GM18505 (cell line): Measurements from ENCODE around the gene AMDHD1.

Source experiments
- ATAC-seq: cut with Tn5 transposase; IDR thresholded peaks from one replicate; pipeline ENCODE4 v1.9.1; 2021; ENCODE audit not compliant: unreplicated experiment
- POLR2A ChIP-seq: IDR thresholded peaks from 4 replicates; pipeline ENCODE4 v1.6.1; 2011; ENCODE audit warnings: borderline replicate concordance; ENCODE audit not compliant: insufficient read depth, insufficient read length; ENCODE audit errors: extremely low read depth

AMDHD1 gene

DNA sequence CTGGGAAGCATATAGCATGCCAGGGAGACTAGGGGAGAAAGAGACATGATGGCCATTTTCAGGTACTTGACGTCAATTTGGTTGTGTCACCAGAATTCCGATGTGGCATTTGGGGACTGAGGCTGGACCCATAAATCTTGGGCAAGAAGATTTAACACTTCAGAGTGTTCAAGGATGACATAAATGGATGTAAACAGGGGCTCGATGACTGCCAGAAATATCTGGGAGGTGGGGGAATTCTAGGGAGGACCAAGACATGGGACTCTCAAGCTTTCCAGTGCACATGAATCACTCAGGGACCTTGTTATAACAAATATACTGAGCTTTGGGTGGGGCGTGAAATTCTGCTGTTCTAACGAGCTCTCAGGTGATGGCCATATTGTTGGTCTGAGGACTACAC, 35.2 kb downstream of the AMDHD1 start:
- ATAC-seq, result no peak
- TF ChIP-seq POLR2A, result no peak

DNA sequence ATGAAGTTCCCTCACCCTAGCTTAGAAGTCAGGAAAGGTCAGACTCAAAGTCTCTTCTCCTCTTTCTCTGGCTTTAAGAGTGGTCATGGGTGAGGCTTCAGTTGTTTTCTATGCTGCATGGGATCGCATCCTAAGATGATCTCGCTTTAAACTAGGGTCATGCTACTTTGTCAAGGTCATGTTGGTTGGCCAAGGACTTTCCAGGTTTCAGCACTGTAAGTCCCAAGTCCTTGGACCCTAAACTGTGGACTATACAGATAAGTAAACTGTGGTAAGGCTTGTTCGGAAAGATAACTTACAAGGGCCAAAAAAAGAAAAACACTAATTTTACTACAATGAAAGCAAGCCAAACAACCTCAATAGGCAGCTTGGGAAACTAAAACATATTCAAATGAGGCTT, 35.6 kb downstream of the AMDHD1 start:
- no peak for ATAC-seq
- TF ChIP-seq POLR2A, result no peak

- TF ChIP-seq POLR2A, result no peak
- no peak for ATAC-seq
Observed at GRCh38 chr12:95980437-95980836, 37.3 kb downstream of the AMDHD1 start.

DNA sequence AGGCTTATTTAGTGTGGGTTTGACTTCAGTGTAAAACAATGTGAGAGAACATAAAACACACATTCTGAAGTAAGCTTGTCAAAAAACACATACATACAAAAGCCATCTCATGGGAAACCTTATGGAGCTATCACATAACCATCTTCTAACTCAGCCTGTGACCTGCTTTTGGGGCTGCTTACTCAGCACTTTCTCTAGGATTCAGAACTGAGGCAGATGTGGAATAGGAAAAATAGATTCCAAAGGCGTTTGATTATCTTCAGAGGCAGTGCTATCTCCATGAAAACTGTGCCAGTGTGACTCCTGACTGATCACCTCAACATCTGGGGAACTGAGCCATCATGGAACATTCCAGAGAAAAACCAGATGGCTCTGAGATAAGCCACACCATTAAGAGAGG, 39.5 kb downstream of the AMDHD1 start:
- no peak for TF ChIP-seq POLR2A
- no peak for ATAC-seq

DNA sequence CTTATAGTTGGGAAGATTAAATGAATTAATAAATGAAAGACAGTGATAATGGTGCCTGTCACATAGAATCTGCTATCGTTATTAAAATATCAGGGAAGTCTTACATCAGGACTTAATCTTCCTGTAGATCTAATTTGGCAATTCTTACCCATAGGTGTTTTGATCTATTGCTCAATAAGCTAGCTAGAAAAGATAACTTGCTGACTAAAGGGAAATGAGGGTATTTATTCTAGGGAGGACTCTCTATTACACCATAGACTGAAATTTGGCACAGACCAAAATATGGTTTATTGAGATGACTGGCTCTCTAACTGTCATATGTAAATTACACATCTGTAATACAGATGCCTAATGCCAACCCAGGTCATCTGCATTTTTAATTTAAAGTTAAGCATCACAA, 41.6 kb downstream of the AMDHD1 start:
- no peak for TF ChIP-seq POLR2A
- ATAC-seq, result no peak

GRCh38 chr12:95986635-95987570, 43.8 kb downstream of the AMDHD1 start:
- no peak for ATAC-seq
- no peak for TF ChIP-seq POLR2A

DNA sequence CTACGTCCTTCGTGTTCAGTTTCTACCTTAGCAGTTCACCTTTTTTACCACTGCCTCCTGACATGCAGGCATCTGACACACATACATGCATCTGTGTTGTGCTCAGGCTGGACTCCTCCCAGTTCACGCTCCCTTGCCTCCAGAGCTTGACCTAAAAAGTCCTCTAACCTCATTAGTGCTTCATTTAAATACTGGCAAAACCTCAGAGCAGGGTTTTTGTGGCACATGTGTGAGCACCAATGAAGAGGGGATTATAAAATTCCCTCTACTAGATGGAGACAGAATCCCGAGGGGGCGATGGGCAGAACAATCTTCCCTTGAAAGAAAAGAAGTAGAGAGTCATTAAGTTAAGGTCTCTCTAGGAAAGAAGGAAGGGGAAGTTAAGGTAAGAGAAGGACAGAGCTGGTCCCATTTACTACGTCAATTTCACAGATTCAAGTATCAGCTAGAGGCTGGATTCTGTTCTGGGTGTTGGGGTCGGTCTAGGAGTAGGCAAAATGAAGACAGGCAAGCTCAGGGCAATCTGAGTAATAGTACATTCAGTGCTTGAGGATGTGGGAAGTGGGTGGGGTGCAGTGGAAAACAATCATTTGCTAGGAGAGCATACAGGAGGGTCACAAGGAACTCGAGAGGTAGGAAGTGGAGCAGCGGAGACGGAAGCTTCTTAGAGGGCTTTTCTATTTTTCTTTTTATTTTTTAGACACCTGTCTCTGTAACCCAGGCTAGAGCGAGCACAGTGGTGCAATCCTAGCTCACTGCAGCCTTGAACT, 45.6 kb downstream of the AMDHD1 start:
- no peak for TF ChIP-seq POLR2A
- no peak for ATAC-seq

GRCh38 chr12:95989504-95990123, 46.5 kb downstream of the AMDHD1 start:
- ATAC-seq, result no peak
- no peak for TF ChIP-seq POLR2A

GRCh38 chr12:95990136-95990535, 47.0 kb downstream of the AMDHD1 start:
- TF ChIP-seq POLR2A, result no peak
- no peak for ATAC-seq

DNA sequence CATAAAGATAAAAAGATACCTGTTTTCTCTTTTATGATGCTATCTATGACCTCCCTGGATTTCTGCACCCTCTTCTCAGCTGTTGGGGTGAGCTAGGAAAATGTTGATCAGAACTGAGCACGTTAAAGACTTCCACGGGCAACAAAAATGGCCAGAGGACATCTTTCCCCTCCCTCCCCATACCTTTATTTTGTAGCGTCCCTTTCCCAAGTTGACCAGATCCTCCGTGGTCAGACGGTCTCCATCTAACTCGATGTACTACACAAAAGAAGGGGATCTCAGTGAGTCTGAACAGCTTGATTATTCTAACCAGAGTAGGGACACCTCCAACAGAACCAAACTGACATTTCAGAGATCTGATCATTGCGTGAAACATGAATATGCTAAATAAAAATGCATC, 50.8 kb downstream of the AMDHD1 start:
- no peak for ATAC-seq
- no peak for TF ChIP-seq POLR2A

GRCh38 chr12:95994476-95994875, 51.3 kb downstream of the AMDHD1 start:
- ATAC-seq, result no peak
- no peak for TF ChIP-seq POLR2A

GRCh38 chr12:95995238-95996031, 52.3 kb downstream of the AMDHD1 start:
- no peak for TF ChIP-seq POLR2A
- no peak for ATAC-seq
